ENCODE measurements around the gene SLC9A8.
"Not testable (repeated sequence)": the region's sequence is repeated elsewhere in the genome, so short reads cannot be mapped to it uniquely, and the experiment has no call there.

The SLC9A8 gene

GRCh38 chr20:49850463-49851230, 38.0 kb downstream of the SLC9A8 start:
- DNase-seq: no peak

GRCh38 chr20:49851231-49851705, 38.6 kb downstream of the SLC9A8 start:
- DNase-seq: no peak

- no peak for DNase-seq
Observed at GRCh38 chr20:49851991-49852390, 39.4 kb downstream of the SLC9A8 start.

GRCh38 chr20:49852522-49853080, 40.0 kb downstream of the SLC9A8 start:
- no peak for DNase-seq

DNA sequence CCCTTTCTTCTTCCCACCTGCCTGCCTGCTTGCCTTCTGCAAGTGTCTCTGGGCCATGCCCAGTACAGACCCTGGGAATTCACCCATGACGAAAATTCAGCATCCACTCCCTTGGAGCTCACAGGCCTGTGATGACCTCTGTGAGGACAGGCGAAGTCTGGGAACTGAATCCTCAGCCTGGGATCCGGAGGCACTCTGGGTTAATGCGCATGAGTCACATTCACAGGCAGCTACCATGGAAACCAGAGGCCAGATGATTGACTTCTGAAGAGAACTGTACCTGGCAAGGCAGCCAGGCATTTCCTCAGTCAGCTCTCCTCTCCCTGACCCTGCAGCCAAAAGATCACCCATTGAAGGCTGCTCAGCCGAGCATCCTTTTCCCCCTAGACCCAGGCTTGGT, 41.0 kb downstream of the SLC9A8 start:
- DNase-seq: peak; percentile 28

DNA sequence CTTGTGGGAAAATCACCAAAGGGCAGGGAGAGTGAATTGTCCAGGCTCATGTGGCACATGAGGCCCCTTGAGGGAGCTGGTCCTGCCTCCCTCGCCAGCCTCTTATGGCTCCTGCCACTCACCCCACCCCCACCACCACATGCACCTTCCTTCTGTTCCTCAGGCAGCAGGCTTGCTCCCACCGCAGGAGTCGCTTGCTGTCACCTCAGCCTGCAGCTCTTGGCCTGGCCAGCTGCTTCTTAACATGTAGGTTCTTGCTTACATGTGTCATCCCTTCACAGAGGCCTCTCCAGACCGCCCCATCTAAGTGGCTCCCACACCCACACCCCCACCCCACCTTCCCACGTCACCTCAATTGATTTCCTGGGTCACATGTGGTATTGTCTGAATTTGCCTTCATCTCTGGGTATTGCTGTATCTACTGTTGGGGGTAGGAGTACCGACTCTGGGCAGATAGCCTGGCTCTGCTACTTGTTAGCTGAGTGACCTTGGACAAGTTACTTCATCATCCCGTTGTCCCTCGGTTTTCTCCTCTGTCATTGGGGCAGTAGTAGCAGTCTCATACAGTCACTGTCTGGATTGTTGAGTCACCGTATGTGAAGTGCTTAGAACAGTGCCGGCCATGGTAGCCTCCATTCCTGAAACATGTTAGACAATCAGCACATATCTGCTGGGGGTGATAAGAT, 41.7 kb downstream of the SLC9A8 start:
- no peak for DNase-seq

GRCh38 chr20:49856904-49857303, 44.3 kb downstream of the SLC9A8 start:
- no peak for DNase-seq

DNA sequence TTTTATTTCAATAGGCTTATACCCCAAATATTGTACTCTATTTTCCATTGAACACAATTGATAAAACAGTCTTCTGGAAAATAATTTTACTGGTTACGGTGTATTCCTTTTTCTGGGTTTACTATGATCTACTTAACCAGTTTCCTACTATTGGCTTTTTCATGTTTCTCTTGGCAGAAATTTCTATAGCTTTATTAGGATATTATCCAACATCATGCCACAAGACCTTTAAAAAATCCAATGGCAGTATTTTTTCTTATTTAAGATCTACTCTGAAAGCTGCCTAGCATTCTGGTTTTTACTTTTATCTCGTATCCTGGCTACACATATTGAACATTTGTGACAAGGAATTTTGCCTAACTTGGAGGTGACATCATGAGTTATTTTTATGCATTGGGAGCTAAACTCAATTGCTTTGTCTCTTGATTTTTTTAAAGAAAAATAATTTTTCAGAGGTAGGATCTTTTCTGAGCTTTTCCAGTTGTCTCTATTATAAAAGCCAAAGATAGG, 45.5 kb downstream of the SLC9A8 start:
- no peak for DNase-seq

GRCh38 chr20:49859011-49859410, 46.4 kb downstream of the SLC9A8 start:
- DNase-seq: no peak

DNA sequence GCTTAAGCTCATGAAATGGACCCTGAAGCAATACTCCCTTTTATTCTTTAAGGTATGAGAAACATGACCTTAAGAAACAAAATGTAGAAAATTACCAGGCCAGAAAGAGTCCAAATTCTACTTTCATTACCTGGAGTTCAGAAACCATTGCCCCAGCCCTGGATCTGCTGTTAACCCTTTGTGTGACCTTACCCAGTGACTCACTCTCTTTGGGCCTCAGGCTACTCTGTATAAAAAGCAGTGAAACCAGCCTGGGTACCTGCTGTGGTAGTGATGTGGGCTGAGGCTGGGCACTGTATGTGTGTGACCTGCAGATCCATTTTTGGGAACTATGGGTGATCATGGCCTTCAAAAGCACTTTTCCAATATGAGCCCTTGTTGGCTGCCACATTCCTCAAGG, 47.2 kb downstream of the SLC9A8 start:
- DNase-seq: no peak

GRCh38 chr20:49861232-49861631, 48.6 kb downstream of the SLC9A8 start:
- DNase-seq: not testable (repeated sequence)

- DNase-seq: no peak
Observed at GRCh38 chr20:49862607-49863200, 50.1 kb downstream of the SLC9A8 start.

DNA sequence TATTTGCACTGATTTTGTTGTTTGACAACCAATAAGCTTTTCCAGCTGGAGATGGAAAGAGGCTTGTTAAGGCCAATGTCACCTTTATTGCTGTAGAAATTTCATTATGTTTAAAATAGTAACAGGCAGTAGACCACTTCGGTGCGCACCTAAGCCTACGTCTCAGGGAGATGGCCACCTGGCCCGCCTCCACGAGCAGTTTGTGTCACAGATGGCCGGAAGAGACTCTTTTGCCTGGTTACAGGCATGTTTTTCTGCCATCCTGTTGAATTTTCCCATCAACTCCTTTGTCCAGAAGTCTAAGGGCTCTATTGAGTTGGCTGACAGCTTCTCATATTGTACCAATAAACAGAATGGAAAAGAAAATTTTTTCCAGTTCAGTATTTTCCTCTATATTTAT, 51.0 kb downstream of the SLC9A8 start:
- DNase-seq: no peak

GRCh38 chr20:49865559-49865958, 52.9 kb downstream of the SLC9A8 start:
- DNase-seq: no peak

DNA sequence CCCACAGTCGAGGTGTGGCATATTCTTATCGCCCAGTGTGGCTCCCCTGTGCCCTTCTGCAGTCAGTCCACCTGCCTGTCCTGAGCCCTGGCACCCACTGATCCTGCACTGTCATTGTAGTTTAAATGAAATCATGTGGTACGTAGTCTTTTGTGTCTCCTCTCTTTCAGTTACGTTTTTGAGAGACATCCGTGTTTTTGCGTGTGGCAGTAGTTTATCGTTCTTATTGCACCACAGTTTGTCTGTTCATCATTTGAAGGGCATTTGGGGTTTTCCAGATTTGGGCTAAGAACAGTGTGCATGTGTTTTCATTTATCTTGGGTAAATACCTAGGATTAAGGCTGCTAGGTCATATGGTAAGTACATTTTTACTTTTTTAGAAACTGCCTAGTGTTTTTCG, 53.4 kb downstream of the SLC9A8 start:
- DNase-seq: no peak

GRCh38 chr20:49867453-49868215, 55.0 kb downstream of the SLC9A8 start:
- no peak for DNase-seq

GRCh38 chr20:49868538-49868937, 55.9 kb downstream of the SLC9A8 start:
- DNase-seq: no peak

GRCh38 chr20:49868964-49869363, 56.3 kb downstream of the SLC9A8 start:
- DNase-seq: no peak

GRCh38 chr20:49870261-49870660, 57.6 kb downstream of the SLC9A8 start:
- no peak for DNase-seq

GRCh38 chr20:49871391-49871948, 58.8 kb downstream of the SLC9A8 start:
- DNase-seq: no peak

DNA sequence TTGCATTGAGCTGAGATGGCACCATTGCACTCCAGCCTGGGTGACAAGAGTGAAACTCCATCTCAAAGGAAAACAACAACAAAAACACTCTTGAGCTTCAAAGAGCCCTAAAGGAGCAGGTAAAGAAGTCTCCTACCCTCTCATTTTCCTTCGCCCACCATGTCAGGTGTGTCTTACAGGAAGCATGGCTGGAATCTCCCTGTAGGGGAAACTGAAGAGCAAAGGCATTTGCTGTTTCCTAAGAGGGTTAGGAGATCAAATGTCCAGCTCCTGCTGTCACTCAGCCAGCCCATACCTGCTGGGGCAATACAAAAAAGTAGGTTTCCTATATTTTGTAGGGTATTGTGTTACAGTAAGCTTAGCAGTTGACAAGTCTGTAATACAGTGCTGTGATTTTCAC, 59.4 kb downstream of the SLC9A8 start:
- no peak for DNase-seq

GRCh38 chr20:49874696-49875095, 62.1 kb downstream of the SLC9A8 start:
- DNase-seq: no peak

All from right kidney (tissue), 1 donor.